Uterus (tissue), 4 donors: ENCODE data around the gene PTPRR. TPM values are rescaled to one million over a fixed set of nuclear protein-coding genes. Genes with fewer than 3 reads are reported as not detected.

Source experiments
- DNase-seq, 2 donors: peaks; one replicate each; pipeline ENCODE4 v3.0.0-alpha.2; 2019 to 2020
- H3K27ac ChIP-seq, 2 donors: fragments of 200-600 bp; sonication (generic); 1 replicate in 1 of 2; 2 replicates in 1 of 2; pipeline ENCODE4 v1.5.1; 2016 to 2018
- H3K27me3 ChIP-seq, 2 donors: fragments of 200-600 bp; sonication (generic); one replicate each; pipeline ENCODE4 v1.5.1; 2018 to 2019; ENCODE audit warnings: control low read depth in 1 of 2
- H3K36me3 ChIP-seq, 2 donors: fragments of 200-600 bp; sonication (generic); one replicate each; pipeline ENCODE4 v1.5.1; 2019; ENCODE audit warnings: control low read depth in 1 of 2
- H3K4me1 ChIP-seq, 2 donors: fragments of 200-600 bp; sonication (generic); one replicate each; pipeline ENCODE4 v1.5.1; 2018 to 2019; ENCODE audit warnings: control low read depth in 1 of 2
- H3K4me3 ChIP-seq, 2 donors: fragments of 200-600 bp; sonication (generic); 1 replicate in 1 of 2; 2 replicates in 1 of 2; pipeline ENCODE4 v1.5.1; 2018 to 2019; ENCODE audit warnings: mild to moderate bottlenecking in 1 of 2
- H3K9me3 ChIP-seq, 2 donors: fragments of 200-600 bp; sonication (generic); one replicate each; pipeline ENCODE4 v1.5.1; 2019; ENCODE audit warnings: control low read depth in 1 of 2
- CTCF ChIP-seq, 4 experiments: fragments of 200-600 bp in 2 of 4; fragments of 450-650 bp in 2 of 4; sonication (generic) in 2 of 4; IDR thresholded peaks; one replicate each; pipeline ENCODE4 v1.5.1; 2016 to 2019; ENCODE audit warnings: antibody characterized with exemption in 4 of 4, mild to moderate bottlenecking in 2 of 4, moderate library complexity in 1 of 4
- POLR2A ChIP-seq, 2 donors: fragments of 450-650 bp; IDR thresholded peaks; one replicate each; pipeline ENCODE4 v1.6.1; 2016; ENCODE audit warnings: antibody characterized with exemption in 2 of 2, mild to moderate bottlenecking in 1 of 2, moderate library complexity in 1 of 2
- intact Hi-C: fragments of 100-400 bp; cut with DNase I; formaldehyde crosslinking; loops from one replicate; pipeline ENCODE4 v1.15.1; 2023; ENCODE audit warnings: low total_unique reads
- total RNA-seq, 4 donors: library from RNA; depleted of rRNA in 3 of 4; stranded (reverse); fragments of >200 nt in 3 of 4; gene quantifications; one replicate each; pipeline versions ENCODE4 v1.1.0 to v1.2.4, GENCODE V29; 2014 to 2023
- donor health status: DM: yes; HTN: yes; CAD: no.

PTPRR gene
- total RNA-seq, 4 donors from 2014 or later: 0.62 to 43.3 (median 7.6) TPM

DNA sequence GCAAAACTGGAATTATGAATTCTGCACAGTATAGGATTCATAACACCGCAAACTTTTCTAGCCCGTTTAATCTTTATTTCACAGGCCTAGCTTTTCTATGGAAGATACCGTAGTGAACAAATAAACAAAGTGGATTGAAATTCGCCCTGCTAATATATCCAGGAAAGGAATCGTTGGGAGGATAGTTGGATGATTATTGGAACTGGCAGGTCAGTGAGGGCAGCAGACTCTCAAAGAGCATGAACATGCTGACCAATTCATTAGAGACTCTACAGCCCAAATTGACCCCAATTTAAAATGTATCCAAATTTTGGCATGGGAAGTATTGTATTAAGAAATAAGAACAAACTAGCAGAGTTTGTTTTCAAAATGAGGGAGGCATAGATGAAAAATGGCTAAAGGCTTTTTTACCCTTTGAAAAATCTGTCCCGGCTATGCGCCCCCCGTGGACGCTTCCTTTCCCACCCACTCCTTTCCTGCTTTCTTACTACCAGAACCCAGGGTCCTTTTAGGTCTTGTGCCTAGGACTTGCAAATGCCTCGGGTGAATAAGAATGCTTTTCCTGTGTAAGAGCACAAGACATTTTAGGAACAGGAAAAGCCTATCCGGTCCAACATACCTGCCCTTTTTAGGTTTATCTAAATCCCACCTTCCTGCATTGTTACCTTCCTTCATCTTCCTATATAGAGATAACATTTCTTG is 198.7 kb downstream of the PTPRR start:
- no peaks in the 10 kb centered on the region for H3K9me3 ChIP-seq
- TF ChIP-seq CTCF (IDR thresholded peaks at IDR 0.05): no peak
- TF ChIP-seq POLR2A (IDR thresholded peaks at IDR 0.05): no peak
- H3K27ac ChIP-seq: peak overlapping the region; percentile 53 to 69
- no peaks in the 10 kb centered on the region for H3K36me3 ChIP-seq
- H3K4me3 ChIP-seq: no peak overlapping the region
- no peaks in the 10 kb centered on the region for H3K27me3 ChIP-seq
- H3K4me1 ChIP-seq: no peaks in the 10 kb centered on the region
- DNase-seq: no peak
- intact Hi-C loops: no loop called here

DNA sequence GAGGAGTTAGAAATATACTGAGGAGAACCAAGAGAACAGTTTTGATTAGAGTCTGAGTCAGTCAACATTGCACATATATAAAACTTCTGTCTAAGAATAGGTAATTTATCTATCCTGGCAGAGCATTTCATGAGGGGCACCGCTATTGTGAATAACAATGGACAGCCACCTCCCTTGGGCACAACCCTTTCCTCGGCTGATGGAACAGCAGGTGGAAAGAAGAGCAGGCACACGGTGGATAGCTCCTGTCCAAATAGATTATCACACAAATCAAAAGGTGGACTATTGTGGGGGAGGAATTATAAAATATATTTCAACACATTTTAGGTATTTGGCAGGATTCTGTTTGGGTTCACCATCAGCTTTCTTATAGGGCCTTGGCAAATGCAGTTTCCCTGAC is 199.3 kb downstream of the PTPRR start:
- peak overlapping the region; percentile 53 to 69 for H3K27ac ChIP-seq
- no peak for DNase-seq
- H3K4me3 ChIP-seq: no peak overlapping the region
- H3K4me1 ChIP-seq: no peaks in the 10 kb centered on the region
- intact Hi-C loops: no loop called here
- H3K9me3 ChIP-seq: no peaks in the 10 kb centered on the region
- no peak for TF ChIP-seq POLR2A (IDR thresholded peaks at IDR 0.05)
- no peak for TF ChIP-seq CTCF (IDR thresholded peaks at IDR 0.05)
- no peaks in the 10 kb centered on the region for H3K36me3 ChIP-seq
- no peaks in the 10 kb centered on the region for H3K27me3 ChIP-seq

DNA sequence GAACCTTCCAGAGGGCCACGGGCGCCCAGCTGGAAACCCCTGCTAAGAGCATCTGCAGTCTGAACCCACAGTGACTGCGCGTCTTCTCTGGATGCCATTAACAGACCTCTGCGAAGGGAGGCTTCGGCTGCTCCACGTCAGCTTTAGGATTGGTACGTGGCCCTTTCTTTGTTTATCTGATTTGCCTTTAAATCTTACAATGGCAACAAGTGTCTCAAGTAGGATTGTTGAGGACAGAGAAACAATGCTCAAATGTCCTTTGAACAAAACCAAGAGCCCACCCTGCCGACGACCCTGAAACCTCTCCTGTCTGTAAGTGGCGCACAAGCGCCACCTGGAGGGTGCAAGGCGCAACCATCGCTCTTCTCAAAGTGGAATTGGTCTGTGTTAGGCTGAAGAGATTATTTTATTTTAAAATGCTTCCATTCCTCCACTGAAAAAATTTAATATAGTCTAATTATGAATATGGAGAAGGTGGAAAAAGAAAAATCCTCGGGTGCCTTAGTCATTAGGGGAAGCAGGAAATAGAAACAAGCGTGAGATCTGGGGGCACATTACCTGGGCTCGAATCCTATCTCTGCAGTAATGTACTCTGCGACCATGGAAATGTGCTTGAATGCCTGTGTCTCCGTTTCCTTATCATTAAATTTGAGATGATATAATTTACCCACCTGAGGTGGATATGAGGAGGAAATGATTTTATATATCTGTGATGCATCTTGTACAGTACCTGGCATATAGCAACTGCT is 200.7 kb downstream of the PTPRR start:
- H3K27ac ChIP-seq: peak overlapping the region; percentile 29 to 69
- TF ChIP-seq POLR2A (IDR thresholded peaks at IDR 0.05): no peak
- TF ChIP-seq CTCF (IDR thresholded peaks at IDR 0.05): peak; percentile 58 to 71 (median 64)
- H3K27me3 ChIP-seq: no peaks in the 10 kb centered on the region
- no peaks in the 10 kb centered on the region for H3K4me1 ChIP-seq
- H3K4me3 ChIP-seq: peak overlapping the region in 1 of 2 donors; percentile 12
- intact Hi-C loops: no loop called here
- no peaks in the 10 kb centered on the region for H3K36me3 ChIP-seq
- DNase-seq: peak in 1 of 2 donors; percentile 24
- no peaks in the 10 kb centered on the region for H3K9me3 ChIP-seq

- TF ChIP-seq POLR2A (IDR thresholded peaks at IDR 0.05) (no peak), CTCF (IDR thresholded peaks at IDR 0.05) (no peak)
- peak overlapping the region; percentile 29 to 69 for H3K27ac ChIP-seq
- H3K4me1 ChIP-seq: no peaks in the 10 kb centered on the region
- no peak for DNase-seq
- no peaks in the 10 kb centered on the region for H3K36me3 ChIP-seq
- intact Hi-C loops: no loop called here
- H3K4me3 ChIP-seq: no peak overlapping the region
- H3K27me3 ChIP-seq: no peaks in the 10 kb centered on the region
- no peaks in the 10 kb centered on the region for H3K9me3 ChIP-seq
Measured at GRCh38 chr12:70719071-70719470, 201.5 kb downstream of the PTPRR start.

DNA sequence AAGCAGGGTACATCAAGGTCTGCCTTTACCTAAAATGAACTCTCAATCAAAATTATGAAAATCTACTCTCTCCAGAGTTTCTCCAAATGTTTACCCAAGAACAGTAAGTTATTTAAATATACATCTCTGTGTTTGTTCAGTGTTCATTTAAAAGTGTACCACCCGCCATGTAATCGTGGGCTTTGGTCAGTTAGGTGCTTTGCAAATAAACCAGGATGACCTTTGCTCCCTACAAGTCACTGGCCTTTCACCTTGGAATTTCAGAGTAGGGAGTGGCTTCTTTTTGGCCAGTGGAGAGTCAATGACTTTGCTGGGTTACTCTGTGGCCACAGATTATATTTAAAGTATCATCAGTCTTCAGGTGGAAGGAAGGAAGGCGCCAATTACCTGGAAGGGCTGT is 208.7 kb downstream of the PTPRR start:
- Histone ChIP-seq H3K27ac (no peak overlapping the region), H3K27me3 (no peaks in the 10 kb centered on the region), H3K9me3 (no peaks in the 10 kb centered on the region), H3K4me3 (no peak overlapping the region), H3K36me3 (no peaks in the 10 kb centered on the region), H3K4me1 (no peaks in the 10 kb centered on the region)
- intact Hi-C loops: no loop called here
- DNase-seq: no peak
- TF ChIP-seq CTCF (IDR thresholded peaks at IDR 0.05): no peak
